ENCODE data around the gene RFPL4A. TPM values are rescaled to one million over a fixed set of nuclear protein-coding genes. Genes with fewer than 3 reads are reported as not detected.
"Not testable (repeated sequence)": the region's sequence is repeated elsewhere in the genome, so short reads cannot be mapped to it uniquely, and the experiment has no call there.

Gene RFPL4A
- total RNA-seq, 1 experiment from 2014 or later: not detected

DNA sequence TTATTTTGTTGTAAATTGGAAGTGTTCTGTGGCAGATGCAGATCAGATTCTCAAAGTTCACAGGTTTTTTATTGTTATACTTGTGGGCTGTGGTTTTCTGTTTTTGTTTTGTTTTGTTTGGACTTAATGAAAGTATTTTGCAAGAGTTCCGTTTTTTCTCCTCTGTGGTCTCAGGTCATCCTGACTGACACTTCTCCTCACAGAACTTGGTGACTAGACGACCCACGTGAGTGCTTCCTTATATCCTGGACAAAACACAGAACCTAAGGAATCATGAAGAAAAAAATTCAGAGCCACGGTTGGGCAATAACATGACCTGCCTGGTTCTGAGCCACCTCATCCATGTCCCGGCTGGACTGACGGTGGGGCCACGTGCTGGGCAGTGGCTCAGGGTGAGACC is 7.6 kb downstream of the RFPL4A start:
- no peaks in the 10 kb centered on the region for H3K36me3 Mint-ChIP-seq (ENCODE audit: insufficient read depth, unreplicated experiment)
- H3K4me3 Mint-ChIP-seq (ENCODE audit: unreplicated experiment): no peak overlapping the region
- no peak overlapping the region for H3K27ac Mint-ChIP-seq (ENCODE audit: low read depth, unreplicated experiment)
- H3K27me3 Mint-ChIP-seq (ENCODE audit: insufficient read depth, unreplicated experiment): peaks cover 59% of the 10 kb centered on the region
- H3K4me1 Mint-ChIP-seq (ENCODE audit: insufficient read depth, unreplicated experiment): no peaks in the 10 kb centered on the region
- TF ChIP-seq, protein P1, sequence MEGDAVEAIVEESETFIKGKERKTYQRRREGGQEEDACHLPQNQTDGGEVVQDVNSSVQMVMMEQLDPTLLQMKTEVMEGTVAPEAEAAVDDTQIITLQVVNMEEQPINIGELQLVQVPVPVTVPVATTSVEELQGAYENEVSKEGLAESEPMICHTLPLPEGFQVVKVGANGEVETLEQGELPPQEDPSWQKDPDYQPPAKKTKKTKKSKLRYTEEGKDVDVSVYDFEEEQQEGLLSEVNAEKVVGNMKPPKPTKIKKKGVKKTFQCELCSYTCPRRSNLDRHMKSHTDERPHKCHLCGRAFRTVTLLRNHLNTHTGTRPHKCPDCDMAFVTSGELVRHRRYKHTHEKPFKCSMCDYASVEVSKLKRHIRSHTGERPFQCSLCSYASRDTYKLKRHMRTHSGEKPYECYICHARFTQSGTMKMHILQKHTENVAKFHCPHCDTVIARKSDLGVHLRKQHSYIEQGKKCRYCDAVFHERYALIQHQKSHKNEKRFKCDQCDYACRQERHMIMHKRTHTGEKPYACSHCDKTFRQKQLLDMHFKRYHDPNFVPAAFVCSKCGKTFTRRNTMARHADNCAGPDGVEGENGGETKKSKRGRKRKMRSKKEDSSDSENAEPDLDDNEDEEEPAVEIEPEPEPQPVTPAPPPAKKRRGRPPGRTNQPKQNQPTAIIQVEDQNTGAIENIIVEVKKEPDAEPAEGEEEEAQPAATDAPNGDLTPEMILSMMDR (IDR thresholded peaks at IDR 0.05; ENCODE audit: unreplicated experiment): no peak
- no TSS peak for BruUV-seq (replicated peaks)
- intact Hi-C loops (cut with micrococcal nuclease): no loop called here
- ChIA-PET POLR2A (no interaction called here), CTCF (no interaction called here)
- no peaks in the 10 kb centered on the region for H3K9me3 Mint-ChIP-seq (ENCODE audit: unreplicated experiment)
- DNase-seq (ENCODE audit: unreplicated experiment): peak; percentile 54

DNA sequence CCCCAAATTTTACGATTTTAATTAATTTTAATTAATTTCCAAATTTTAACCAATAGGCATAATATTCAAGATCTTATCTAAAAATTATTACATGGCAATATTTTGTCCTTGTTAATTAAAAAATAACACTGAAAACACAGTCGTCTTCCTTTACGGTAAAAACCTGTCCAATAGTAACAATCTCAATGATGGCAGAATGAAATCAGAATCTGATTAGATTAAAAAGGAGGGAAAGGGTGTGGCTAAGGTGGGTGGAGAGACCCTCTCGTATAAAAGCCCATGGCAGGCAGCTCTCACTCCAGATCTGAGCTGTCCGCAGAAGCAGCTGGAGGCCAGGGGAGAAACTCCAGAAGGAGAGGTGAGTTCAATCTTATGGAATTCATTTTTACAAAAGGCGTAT is 9.9 kb downstream of the RFPL4A start, which contains the start of gene RFPL4AL1:
Gene RFPL4AL1, plus strand, starts transcription at position 301 of the 400 bp plus-strand sequence. CDS start 2,687 bp downstream, outside the sequence.
- H3K4me3 Mint-ChIP-seq (ENCODE audit: unreplicated experiment); CTCF ChIA-PET; BruUV-seq (replicated peaks); POLR2A ChIA-PET; intact Hi-C loops (cut with micrococcal nuclease); H3K4me1 Mint-ChIP-seq (ENCODE audit: insufficient read depth, unreplicated experiment); H3K36me3 Mint-ChIP-seq (ENCODE audit: insufficient read depth, unreplicated experiment); DNase-seq (ENCODE audit: unreplicated experiment); H3K27ac Mint-ChIP-seq (ENCODE audit: low read depth, unreplicated experiment); H3K9me3 Mint-ChIP-seq (ENCODE audit: unreplicated experiment): not testable (repeated sequence)
- H3K27me3 Mint-ChIP-seq (ENCODE audit: insufficient read depth, unreplicated experiment): peaks cover 55% of the 10 kb centered on the region

DNA sequence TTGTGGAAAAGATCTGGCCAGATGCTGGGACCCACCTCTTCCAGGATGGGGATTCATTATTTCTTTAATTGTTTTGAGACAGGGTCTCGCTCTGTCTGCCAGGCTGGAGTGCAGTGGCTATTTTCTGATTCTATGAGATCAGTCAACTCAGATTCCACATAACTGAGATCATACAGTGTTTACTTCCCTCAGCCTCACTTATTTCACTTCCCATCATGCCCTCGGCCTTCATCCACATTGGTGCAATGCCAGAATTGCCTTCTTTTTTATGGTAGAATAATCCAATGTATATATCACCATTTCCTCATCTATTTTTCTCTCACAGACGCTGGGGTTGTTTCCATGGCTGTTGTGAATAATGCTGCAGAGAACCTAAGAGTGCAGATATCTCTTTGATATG is 10.7 kb downstream of the RFPL4A start:
- intact Hi-C loops (cut with micrococcal nuclease); H3K36me3 Mint-ChIP-seq (ENCODE audit: insufficient read depth, unreplicated experiment); H3K27ac Mint-ChIP-seq (ENCODE audit: low read depth, unreplicated experiment); CTCF ChIA-PET; POLR2A ChIA-PET; H3K4me3 Mint-ChIP-seq (ENCODE audit: unreplicated experiment); BruUV-seq (replicated peaks); DNase-seq (ENCODE audit: unreplicated experiment); H3K4me1 Mint-ChIP-seq (ENCODE audit: insufficient read depth, unreplicated experiment); H3K9me3 Mint-ChIP-seq (ENCODE audit: unreplicated experiment): not testable (repeated sequence)
- peaks cover 50% of the 10 kb centered on the region for H3K27me3 Mint-ChIP-seq (ENCODE audit: insufficient read depth, unreplicated experiment)

DNA sequence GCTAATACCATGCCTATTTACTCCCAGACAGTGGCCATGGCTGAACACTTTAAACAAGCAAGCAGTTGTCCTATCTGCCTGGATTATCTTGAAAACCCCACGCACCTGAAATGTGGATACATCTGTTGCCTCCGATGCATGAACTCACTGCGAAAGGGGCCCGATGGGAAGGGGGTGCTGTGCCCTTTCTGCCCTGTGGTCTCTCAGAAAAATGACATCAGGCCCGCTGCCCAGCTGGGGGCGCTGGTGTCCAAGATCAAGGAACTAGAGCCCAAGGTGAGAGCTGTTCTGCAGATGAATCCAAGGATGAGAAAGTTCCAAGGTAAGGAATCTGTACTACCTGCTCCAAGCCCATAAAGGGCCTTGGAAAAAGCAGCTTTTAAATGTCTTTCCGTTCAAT is 18.6 kb downstream of the RFPL4A start:
- Mint-ChIP-seq H3K4me3 (ENCODE audit: unreplicated experiment) (no peak overlapping the region), H3K27ac (ENCODE audit: low read depth, unreplicated experiment) (no peak overlapping the region), H3K9me3 (ENCODE audit: unreplicated experiment) (peaks cover 7% of the 10 kb centered on the region), H3K36me3 (ENCODE audit: insufficient read depth, unreplicated experiment) (no peaks in the 10 kb centered on the region), H3K4me1 (ENCODE audit: insufficient read depth, unreplicated experiment) (no peaks in the 10 kb centered on the region), H3K27me3 (ENCODE audit: insufficient read depth, unreplicated experiment) (peaks cover 16% of the 10 kb centered on the region)
- no TSS peak for BruUV-seq (replicated peaks)
- CTCF ChIA-PET: interaction anchor here (0.6 kb wide), 1 partner anchor 547 kb away, joined by 3 read pairs; no protein-coding TSS in a partner anchor
- TF ChIP-seq, protein P1 (IDR thresholded peaks at IDR 0.05; ENCODE audit: unreplicated experiment): no peak
- intact Hi-C loops (cut with micrococcal nuclease): no loop called here
- peak; percentile 16 for DNase-seq (ENCODE audit: unreplicated experiment)
- POLR2A ChIA-PET: no interaction called here

DNA sequence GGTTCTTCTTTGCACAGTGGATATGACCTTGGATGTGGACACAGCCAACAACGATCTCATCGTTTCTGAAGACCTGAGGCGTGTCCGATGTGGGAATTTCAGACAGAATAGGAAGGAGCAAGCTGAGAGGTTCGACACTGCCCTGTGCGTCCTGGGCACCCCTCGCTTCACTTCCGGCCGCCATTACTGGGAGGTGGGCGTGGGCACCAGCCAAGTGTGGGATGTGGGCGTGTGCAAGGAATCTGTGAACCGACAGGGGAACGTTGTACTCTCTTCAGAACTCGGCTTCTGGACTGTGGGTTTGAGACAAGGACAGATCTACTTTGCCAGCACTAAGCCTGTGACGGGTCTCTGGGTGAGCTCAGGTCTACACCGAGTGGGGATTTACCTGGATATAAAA is 19.4 kb downstream of the RFPL4A start:
- POLR2A ChIA-PET: no interaction called here
- no peaks in the 10 kb centered on the region for H3K4me1 Mint-ChIP-seq (ENCODE audit: insufficient read depth, unreplicated experiment)
- no peak for DNase-seq (ENCODE audit: unreplicated experiment)
- no TSS peak for BruUV-seq (replicated peaks)
- H3K27ac Mint-ChIP-seq (ENCODE audit: low read depth, unreplicated experiment): no peak overlapping the region
- intact Hi-C loops (cut with micrococcal nuclease): no loop called here
- H3K27me3 Mint-ChIP-seq (ENCODE audit: insufficient read depth, unreplicated experiment): peaks cover 16% of the 10 kb centered on the region
- TF ChIP-seq, protein P1 (IDR thresholded peaks at IDR 0.05; ENCODE audit: unreplicated experiment): no peak
- peaks cover 7% of the 10 kb centered on the region for H3K9me3 Mint-ChIP-seq (ENCODE audit: unreplicated experiment)
- H3K36me3 Mint-ChIP-seq (ENCODE audit: insufficient read depth, unreplicated experiment): no peaks in the 10 kb centered on the region
- CTCF ChIA-PET: no interaction called here
- H3K4me3 Mint-ChIP-seq (ENCODE audit: unreplicated experiment): no peak overlapping the region
